Activated CD8-positive, alpha-beta memory T cell treated with anti-CD3 and anti-CD28 coated beads, Interleukin-2, amount 50 U/mL, for 1 hour (primary cell): Measurements from ENCODE around the gene WWTR1.

Experiments
- DNase-seq: peaks from one replicate; pipeline ENCODE4 v3.0.0-alpha.2; 2020; ENCODE audit errors: extremely low read depth

WWTR1 gene

DNA sequence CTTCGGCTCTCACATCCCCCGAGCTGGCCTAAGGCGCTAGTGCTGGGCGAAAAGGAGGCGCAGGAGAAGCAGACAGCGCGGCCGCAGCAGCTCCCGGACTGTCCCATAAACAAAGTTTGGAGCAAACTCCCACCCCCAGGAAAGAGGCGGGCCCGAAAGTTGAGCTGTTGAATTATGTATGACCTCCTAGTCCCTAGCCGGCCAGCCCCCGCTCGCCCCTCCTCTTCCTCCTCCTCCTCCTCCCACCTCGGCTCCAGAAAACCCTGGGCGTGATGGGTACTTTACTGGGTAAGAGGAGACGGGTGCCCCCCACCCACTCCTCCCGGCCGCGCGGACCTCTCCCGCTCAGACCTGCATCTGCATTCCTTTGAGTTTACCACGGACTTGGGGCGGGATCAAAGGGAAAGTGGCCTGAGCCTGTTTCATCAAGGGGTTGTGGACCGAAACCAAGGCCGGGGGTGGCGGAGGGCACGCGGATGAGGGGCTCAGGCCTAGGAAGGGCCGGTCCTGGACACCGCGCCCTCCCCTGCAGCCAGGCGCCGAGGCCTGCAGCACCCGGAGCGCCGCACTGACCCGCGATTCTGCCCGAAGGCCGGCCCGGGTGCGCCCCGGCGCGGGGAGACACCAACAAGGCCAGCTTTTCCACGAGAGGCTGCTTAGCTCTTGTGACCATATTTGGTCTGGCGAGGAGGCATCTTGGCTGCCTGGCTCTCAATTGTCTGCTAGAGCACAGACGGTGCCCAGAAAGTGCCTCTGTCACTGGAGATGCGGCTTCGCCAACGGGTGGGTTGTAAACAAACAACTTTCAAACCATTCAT, at the start of gene WWTR1:
Gene WWTR1, minus strand, starts transcription at position 100 of the 818 bp plus-strand sequence. CDS start 719 bp downstream, outside the sequence.
- DNase-seq = no peak

DNA sequence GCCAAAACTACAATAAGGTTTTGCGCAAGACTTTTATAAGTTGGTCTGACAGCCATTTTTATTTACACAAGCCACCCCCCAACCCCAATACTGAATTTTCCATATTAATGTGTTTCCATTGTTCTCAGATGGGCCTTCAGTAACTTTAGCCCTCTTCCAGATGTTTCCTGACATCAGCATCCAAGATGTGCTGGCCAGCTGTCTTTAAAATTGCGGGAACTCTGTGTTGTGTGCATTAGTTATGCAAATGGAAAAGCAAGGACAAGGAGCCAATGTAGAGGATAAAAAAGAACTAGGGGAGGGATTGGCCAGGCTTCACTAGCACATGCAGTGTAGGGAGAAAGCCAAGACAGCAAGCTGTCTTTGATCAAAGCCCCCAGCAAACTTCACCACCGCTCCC, 49.1 kb upstream of the WWTR1 start:
- no peak for DNase-seq

DNA sequence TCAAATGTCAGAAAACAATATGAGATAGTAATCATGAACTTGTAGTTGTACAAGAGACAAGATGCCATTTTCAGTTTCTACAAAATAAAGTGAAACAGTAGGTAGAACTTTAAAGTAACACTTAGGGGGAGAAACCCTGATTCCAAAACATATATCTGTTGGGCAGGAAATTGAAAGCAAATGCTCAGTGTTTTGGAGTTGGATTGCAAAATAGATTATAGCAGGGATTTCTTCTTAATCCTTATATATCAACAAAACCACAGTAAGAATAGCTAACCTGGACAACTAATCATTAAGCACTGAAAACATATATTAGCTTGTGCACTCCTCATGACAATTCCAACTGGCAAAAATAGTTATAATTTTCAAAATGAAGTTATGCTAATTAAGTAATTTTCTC, 47.6 kb upstream of the WWTR1 start:
- DNase-seq = no peak

DNA sequence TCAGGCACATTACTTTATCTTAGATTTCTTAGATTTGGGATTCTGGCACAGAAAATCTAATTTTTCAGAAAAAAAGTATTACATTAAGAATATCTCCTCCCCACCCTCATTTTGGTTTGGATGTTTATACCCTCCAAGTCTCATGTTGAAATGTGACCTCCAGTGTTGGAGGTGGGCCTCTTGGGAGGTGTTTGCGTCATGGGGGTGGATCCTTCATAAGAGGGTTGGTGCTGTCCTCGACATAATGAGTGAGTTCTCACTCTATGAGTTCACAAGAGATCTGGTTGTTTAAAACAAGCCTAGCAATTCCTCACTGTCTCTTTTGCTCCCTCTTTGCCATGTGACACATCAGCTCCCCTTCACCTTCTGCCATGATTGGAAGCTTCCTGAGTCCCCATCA, 45.6 kb upstream of the WWTR1 start:
- DNase-seq = no peak

DNA sequence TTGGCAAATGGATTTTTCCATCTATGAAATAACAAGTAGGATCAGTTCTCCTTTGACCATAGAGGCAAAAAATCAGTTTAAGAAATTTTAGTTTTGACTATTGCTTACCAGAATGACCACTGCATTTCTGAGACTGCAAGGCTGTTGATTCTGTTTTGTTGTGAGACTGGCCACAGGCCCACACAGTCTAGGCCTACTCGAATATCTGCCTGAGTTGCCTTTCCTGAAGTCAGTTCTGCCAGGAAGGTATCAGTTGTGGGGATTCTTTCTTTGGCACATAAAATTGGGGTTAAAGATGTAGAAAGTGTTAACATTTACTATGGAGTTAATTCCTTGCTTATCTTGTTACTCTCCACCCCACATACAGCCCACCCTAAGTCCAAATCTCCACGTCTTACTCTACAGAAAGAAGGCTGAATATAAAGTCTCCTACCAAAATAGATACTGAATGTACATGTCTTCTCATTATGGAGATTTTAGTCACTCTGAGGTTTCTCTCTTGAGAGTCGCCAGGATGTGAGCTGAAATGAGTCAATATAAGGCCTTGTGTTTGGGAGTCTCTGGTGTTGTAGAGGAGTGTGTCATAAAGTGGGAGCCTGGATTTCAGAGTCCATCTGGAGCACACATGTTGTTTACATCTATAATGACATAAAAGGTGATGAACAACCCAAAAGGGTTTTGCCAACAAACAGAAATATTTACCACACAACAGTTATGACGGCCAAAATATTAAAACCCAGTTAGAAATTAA, 45.0 kb upstream of the WWTR1 start:
- DNase-seq = no peak

DNA sequence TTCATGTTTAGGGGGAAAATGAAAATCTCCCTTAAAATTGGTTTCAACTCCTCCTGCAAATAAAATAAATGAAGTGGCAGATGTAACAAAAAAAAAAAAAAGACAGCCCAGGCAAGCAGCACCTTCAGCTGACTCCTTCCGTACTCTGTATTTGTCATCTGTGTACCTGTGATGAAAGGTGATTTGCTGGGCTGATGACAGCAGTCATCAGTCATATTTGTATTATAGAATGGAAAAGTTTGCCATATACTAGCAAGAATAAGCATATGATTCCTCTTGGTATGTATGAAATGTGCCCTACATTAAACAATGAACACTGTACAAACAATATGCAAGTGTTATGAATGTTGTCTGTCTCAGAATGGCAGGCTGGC, 44.1 kb upstream of the WWTR1 start:
- DNase-seq = no peak

DNA sequence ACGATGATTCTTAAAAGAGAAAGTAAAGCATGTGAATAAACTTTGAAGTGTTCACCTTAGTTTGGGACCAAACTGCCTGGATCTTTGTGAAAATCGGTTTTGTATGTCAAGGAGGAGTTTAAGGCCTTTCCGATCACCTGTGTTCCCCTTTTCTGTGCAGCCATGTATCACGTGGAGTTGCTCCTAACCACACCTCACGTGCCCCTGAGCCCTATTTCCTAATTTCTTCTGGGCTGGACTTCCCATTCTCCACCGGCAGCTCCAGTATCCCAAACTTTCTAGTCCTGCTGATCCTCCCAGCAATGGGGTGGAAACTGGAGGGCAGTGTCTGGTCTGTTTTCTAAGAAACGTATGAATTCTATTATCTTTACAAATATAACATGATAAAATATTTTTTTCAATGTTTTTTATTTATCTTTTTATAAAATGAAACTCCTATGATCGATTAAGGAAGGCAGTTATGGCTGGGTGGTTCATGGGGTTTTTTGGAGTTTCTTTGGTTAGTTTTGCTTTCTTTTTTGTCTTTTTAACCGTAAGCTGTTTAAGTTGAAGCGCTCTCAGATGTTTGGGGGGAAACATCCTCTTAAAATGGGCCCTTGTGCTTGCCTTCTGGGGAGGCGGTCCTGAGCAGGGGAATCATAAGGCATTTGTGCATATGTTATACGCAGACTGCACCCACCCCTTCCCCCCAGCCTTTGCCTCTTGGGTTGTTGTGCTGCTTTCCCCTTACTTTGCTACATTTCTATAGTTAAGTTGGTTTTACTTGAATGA, 43.6 kb upstream of the WWTR1 start:
- no peak for DNase-seq

DNA sequence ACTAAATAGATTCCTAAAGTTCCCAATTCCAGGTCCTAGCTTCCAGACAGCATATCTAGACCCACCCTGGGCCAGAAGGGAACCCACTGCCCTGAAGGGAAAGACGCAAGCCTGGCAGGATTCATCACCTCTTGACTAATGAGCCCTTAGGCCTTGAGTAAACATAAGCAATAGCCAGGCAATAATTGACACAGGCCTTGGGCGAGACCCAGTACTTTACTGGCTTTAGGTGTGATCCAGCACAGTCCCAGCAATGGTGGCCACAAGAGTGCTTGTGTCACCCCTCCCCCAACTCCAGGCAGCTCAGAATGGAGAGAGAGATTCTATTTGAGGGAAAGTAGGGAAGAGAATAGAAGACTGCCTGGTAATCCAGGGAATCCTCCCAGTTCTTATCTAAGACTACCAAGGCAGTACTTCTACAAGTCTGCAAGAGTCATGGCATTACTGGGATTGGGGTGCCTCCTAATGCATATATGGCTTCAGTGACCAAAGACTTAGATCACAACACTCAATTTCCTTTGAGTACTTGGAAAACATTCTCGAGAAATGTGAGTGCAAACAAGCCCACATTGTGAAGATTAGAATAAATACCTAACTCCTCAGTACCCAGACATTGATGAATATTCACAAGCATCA, 30.4 kb upstream of the WWTR1 start:
- DNase-seq = no peak

DNA sequence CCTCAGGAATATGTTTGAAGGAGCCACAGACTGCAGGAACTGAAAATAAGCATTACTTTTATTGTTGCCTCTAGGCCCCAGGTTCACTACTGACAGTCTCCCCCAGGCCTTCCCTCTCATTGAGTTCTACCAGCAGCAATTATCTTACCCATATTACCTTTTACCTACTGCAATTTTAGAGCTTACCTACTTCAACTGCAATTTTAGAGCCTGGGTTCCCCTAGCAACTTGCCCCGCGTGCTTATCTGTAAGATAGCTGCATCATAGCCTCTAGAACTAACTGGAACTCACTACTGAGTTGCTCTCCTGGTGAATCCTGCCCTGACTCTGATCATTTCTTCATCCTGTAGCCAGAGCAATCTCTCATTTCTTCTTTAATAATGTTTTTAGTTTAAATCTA, 29.2 kb upstream of the WWTR1 start:
- no peak for DNase-seq

DNA sequence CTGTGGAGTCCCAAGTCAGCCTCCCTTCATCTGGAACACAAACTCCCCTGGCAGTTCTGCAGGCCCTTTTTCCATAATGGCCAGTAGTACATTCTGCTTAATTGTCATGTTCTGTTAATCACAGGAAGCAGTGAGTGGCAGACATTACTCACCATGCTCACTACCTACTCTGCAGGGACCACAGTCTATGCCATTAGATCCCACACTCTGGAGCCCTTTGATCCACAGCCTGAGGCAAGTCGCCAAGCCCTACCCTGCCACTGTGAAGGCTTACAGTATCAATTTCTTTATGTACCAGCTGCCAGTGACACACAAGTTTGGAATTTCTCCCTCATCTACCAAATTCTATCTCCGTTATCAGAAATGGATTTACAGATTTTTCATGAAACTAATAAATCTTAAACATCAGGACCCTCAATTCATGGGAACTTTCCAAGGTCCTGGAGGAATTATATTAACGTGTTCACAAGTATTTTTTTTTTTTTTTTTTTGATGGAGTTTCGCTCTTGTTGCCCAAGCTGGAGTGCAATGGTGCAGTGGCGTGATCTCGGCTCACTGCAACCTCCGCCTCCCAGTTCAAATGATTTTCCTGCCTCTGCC, 20.6 kb upstream of the WWTR1 start:
- DNase-seq = no peak

DNA sequence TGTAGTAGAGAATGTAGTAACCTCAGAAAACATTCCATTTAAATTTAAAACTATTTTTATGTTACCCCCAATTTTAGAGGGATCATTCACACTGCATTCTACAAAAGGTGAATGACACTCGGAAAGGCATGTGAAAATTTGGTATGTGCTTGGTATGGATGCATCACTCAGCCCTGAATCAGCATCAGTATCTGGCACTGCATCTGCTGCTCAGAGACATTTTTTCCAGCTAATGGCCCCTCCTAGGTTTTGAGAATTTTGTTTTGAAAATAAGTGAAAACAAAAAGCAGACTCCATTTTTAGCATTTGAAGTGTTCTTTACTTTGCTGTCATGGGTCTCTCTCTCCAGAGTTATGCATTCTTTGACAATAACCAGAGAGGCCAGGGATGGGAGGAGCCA, 15.6 kb upstream of the WWTR1 start:
- DNase-seq = no peak

DNA sequence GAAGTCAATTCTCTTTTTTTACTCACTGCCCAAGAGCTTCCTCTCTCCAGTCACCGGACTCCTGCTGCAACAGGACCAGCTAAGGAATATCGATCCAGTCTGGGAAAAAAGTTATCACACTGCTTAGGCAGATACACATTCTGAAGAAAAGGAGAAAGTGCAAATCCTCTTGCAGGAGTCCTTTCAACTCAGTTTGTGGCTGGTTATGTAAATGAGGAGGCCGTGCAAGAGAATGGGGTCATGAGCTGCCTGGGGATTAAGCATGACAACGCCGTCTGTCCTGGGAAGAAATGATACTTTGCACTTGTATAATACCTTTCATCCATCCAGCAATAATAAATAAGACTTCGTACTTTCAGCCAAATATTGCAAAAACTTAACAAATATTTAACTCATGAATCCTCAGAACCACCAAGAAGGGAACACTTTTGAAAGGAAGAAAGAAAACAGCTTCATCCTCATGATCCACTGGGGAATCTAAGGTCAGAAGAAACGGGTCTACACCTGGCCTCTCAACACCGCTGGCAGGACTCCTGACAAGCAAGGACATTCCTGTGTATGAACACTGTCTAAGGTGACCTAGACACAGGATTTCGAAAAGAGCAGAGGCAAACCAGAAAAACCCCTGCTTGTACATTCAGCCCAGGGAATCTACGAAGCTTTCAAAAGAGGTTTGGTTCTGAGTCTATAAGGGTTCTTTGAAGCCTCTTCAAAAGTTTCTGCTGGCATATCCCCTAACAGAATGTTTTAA, 13.1 kb upstream of the WWTR1 start:
- DNase-seq = no peak

DNA sequence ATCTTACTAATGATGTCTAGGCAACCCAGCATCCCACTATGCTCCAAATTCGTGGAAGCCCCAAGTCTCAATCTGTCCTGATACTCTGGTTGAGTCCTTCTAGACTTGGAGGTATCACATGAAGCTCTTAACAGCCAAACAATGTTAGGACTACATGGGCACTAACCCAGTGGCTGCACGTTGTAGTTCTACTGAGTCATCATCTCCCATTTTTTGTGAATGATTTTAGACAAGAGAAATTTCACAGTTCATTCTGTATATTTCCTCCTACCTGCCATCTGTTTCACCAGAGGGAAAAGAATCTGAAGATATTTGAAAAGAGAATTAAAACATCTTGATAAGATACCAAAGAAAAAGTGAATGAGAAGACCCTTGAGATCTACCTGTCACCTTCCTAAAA, 9.8 kb upstream of the WWTR1 start:
- no peak for DNase-seq

DNA sequence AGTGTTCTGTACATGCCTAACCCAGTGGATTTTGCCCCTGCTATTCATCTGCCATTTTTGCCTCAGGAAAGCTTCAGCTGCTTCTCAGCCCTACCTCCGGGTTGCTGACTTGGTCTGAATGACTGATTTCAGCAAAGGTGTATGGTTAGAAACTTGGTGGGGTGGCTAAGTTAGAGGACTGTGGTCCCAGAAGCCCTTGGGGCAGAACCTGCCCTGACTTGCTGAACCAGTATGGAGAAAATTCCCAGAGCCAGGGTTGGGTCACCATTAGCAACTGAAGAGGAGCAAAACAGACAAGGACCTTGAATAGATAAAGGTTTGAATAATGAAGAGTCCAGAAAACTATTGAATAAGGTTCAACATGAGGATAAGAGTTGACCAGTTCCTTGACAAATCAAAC, 6.1 kb upstream of the WWTR1 start:
- no peak for DNase-seq

DNA sequence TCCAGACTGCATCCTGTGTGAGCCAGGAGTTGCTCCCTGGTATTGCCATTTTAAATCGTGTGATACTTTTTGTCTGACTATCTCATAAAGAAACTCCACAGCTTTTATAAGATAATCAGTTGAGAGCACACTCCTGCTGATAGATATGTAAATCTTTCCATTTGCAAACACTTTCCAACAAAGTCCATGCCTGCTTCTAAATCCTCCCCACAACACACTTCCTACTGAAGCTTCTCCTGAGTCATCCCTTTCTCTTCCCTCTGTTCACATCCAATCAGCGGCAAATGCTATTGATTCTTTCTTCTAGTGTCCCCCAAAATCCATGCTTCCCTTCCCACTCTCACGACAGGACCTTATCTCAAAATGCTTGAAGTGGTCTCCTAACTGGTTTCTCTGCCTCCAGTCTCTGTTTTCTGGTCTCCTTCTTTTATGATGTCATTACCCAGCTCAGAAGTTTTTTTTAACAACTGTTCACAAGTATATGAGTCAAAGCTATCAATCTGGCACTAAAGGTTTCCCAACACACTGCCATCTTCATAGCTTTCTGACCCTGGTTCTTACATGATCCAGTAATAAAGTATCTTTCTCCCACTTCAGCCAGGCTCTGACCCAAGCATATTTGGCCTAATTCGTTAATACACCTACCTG, 4.5 kb upstream of the WWTR1 start:
- no peak for DNase-seq

DNA sequence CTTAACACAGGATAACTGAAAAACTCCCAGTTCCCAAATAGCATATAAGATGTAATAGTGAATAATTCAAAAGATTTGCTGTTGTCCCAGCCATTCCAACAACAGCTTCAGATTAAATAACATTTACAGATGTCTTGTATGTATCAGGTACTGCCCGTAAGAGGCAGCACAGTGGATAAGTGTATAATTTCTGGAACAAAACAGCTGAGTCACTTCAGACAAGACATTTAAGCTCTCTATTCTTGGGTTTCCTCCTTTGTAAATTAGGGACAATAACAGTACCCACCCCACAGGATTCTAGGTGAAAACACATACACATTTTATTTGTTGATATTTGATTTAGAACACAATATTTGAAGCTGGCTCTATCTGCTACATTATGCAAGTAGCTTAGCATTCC, 2.6 kb upstream of the WWTR1 start:
- DNase-seq = no peak

DNA sequence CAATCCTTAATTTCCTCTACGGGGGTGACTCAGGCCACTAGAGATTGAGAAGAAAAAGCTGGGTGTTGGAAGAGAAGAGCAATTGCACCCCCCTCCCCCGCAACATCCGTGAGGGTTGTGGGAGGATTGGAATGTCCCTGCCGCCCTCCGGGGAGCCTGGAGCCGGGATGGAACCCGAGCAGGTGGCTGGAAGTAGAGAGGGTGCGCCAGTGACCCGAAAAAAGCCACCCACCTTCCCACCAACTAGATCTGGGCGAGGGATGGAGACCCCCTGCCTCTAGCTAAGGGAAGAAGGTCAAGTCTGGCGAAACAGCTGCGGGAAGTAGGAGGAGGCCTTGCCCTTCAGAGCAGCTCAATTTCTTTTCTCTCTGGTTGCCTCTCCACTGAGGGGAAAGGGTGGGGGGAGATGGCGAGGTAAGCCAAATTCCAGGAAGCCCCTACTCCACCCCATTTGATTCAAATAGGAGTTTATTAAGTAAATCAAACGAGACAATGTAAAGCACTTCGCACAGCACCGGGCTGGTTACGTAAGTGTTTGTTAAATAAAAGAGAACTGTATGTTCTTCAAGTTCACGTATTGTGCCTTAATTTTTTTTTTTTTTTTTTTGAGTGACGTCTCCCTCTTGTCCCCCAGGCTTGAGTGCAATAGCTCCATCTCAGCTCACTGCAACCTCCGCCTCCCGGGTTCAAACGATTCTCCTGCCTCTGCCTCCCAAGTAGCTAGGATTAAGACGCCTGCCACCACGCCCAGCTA, 1.1 kb upstream of the WWTR1 start:
- DNase-seq = no peak

DNA sequence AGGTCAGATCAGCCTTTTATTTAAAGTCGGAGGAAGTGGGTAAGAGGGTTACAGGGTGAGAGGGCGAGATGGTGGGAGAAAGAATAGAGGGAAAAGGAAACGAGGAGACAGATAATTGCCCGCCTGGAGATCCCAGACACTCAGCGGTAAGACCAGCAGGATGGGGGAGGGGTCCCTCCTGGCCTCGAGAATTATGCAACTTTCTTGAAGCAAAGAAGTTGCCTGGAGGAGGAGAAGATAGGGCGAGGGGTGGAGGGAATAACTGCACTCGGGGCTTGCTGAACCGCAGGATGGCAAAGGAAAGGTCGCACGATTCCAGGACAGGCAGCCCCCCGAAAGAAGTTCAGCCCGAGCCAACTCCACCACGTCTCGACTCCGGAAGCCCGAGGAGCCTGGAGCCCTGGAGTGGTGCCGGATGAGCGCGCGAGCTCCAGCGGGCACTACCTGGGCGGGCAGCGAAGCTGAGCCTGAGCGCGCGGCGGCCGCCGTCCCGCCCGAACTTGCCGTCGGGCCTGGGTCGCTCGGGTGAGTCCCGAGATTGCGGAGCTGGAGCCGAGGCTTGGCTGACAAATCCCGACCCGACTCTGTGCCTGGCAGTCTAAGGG, 402 bp downstream of the WWTR1 start:
- DNase-seq = no peak

DNA sequence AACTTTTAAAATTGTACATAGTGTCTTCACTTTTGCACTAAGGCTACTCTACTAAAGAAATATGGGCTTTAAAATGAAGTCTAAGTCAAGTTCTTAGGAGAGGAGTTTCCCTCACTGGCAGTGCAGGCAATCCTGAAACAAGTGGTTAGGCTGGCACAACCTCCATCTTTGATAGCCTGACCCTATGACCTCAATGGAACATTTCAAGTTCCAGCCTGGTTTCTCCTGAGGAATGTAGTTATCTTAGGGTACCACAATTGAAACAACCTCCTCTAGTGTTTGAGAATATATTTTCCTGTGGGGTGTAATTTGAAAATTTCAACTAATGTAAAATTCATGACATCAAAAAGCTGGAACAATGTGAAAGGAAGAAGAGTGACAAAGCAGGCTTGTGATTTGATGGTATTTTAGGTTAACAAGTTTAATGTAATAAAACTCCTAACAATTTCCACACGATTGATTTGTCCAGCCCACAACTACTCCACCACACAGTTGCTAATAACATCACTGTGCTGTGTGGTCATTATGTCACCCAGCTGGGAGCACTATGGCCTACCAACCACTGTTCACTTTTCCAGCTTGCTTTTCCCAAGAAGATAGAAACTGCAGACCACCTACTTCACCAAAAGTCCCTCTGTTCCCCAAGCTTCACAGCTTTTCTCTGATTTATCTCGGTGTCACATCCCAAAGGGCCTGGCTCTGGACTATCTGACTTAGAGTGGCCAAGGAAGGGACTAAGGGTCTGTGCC, 1.8 kb downstream of the WWTR1 start:
- DNase-seq = no peak
